CD1c-positive myeloid dendritic cell (primary cell): ENCODE measurements around the gene RIN3.

ENCODE experiments used
- DNase-seq: peaks from one replicate; pipeline ENCODE4 v3.0.0-alpha.2; 2016; ENCODE audit errors: extremely low spot score

RIN3 gene

GRCh38 chr14:92575061-92575747, 61.6 kb downstream of the RIN3 start:
- no peak for DNase-seq

- DNase-seq, result no peak
These were observed 62.2 kb downstream of the RIN3 start for GRCh38 chr14:92575748-92576303.

- DNase-seq, result no peak
These were observed 63.8 kb downstream of the RIN3 start for GRCh38 chr14:92577321-92577742.

- no peak for DNase-seq
These were observed 64.9 kb downstream of the RIN3 start for GRCh38 chr14:92578511-92578910.

- DNase-seq, result no peak
These were observed 65.8 kb downstream of the RIN3 start for GRCh38 chr14:92579244-92579936.

- DNase-seq, result no peak
These were observed 67.6 kb downstream of the RIN3 start for GRCh38 chr14:92581206-92581605.

GRCh38 chr14:92581966-92582566, 68.5 kb downstream of the RIN3 start:
- DNase-seq, result no peak

- no peak for DNase-seq
These were observed 69.3 kb downstream of the RIN3 start for GRCh38 chr14:92582706-92583452.

- no peak for DNase-seq
These were observed 70.6 kb downstream of the RIN3 start for GRCh38 chr14:92584220-92584619.

- DNase-seq, result peak; percentile 34
These were observed 71.2 kb downstream of the RIN3 start for GRCh38 chr14:92584816-92585215.

- peak; percentile 35 for DNase-seq
These were observed 72.7 kb downstream of the RIN3 start for GRCh38 chr14:92585981-92586937.

GRCh38 chr14:92586963-92587699, 73.5 kb downstream of the RIN3 start:
- DNase-seq, result no peak

- DNase-seq, result no peak
These were observed 74.1 kb downstream of the RIN3 start for GRCh38 chr14:92587700-92588085.

- DNase-seq, result no peak
These were observed 75.8 kb downstream of the RIN3 start for GRCh38 chr14:92589213-92589852.

- no peak for DNase-seq
These were observed 76.6 kb downstream of the RIN3 start for GRCh38 chr14:92590176-92590575.

- DNase-seq, result no peak
These were observed 77.4 kb downstream of the RIN3 start for GRCh38 chr14:92590941-92591340.

GRCh38 chr14:92591346-92591745, 77.8 kb downstream of the RIN3 start:
- no peak for DNase-seq

- DNase-seq, result no peak
These were observed 81.7 kb downstream of the RIN3 start for GRCh38 chr14:92595267-92595666.

GRCh38 chr14:92596331-92596907, 82.8 kb downstream of the RIN3 start:
- DNase-seq, result no peak
